GM20000 (cell line): ENCODE data around the gene SEC31A.
"Not testable (repeated sequence)": the region's sequence is repeated elsewhere in the genome, so short reads cannot be mapped to it uniquely, and the experiment has no call there.

Source experiments
- DNase-seq: peaks from one replicate; pipeline ENCODE4 v3.0.0; 2012; ENCODE audit warnings: low spot score
- CTCF ChIP-seq: IDR thresholded peaks from 2 replicates; pipeline ENCODE4 v1.5.1; 2012; ENCODE audit warnings: mild to moderate bottlenecking, control low read depth; ENCODE audit errors: extremely low read depth, missing control alignments

The SEC31A gene

GRCh38 chr4:82851318-82851717, 39.6 kb downstream of the SEC31A start:
- DNase-seq: no peak
- TF ChIP-seq CTCF: no peak

- no peak for TF ChIP-seq CTCF
Observed at GRCh38 chr4:82850684-82851083, 40.3 kb downstream of the SEC31A start.

GRCh38 chr4:82848706-82849105, 42.2 kb downstream of the SEC31A start:
- TF ChIP-seq CTCF: no peak
- no peak for DNase-seq

More at GRCh38 chr4:82850684-82851083, 40.3 kb downstream of the SEC31A start:
- DNase-seq: no peak

GRCh38 chr4:82842593-82842992, 48.4 kb downstream of the SEC31A start:
- no peak for TF ChIP-seq CTCF
- DNase-seq: no peak

- no peak for TF ChIP-seq CTCF
Observed at GRCh38 chr4:82839624-82840023, 51.3 kb downstream of the SEC31A start.

GRCh38 chr4:82833696-82834313, 57.1 kb downstream of the SEC31A start:
- DNase-seq: no peak
- no peak for TF ChIP-seq CTCF

More at GRCh38 chr4:82839624-82840023, 51.3 kb downstream of the SEC31A start:
- DNase-seq: no peak

GRCh38 chr4:82833060-82833459, 57.9 kb downstream of the SEC31A start:
- DNase-seq: not testable (repeated sequence)

- DNase-seq: no peak
- TF ChIP-seq CTCF: no peak
Observed at GRCh38 chr4:82825425-82825824, 65.5 kb downstream of the SEC31A start.
